Stimulated activated naive CD8-positive, alpha-beta T cell treated with anti-CD3 and anti-CD28 coated beads, Interleukin-15, Interleukin-2, amounts not matched to agents 100 ng/mL and 50 ng/mL, for 24 hours (primary cell): ENCODE measurements around the gene DLG1.
A peak's percentile ranks its signal among the peaks of the same experiment; 100 is the strongest.

ENCODE experiments used
- H3K27ac Mint-ChIP-seq: one replicate; pipeline ENCODE4 v1.8.0; 2021; ENCODE audit warnings: mild to moderate bottlenecking, mixed read lengths
- H3K27me3 Mint-ChIP-seq: one replicate; pipeline ENCODE4 v1.8.0; 2021; ENCODE audit warnings: mixed read lengths
- H3K36me3 Mint-ChIP-seq: one replicate; pipeline ENCODE4 v1.8.0; 2021; ENCODE audit warnings: low read depth, mixed read lengths
- H3K4me1 Mint-ChIP-seq: one replicate; pipeline ENCODE4 v1.8.0; 2021; ENCODE audit warnings: low read depth, mixed read lengths
- H3K4me3 Mint-ChIP-seq: one replicate; pipeline ENCODE4 v1.8.0; 2021; ENCODE audit warnings: mild to moderate bottlenecking, mixed read lengths
- H3K9me3 Mint-ChIP-seq: one replicate; pipeline ENCODE4 v1.8.0; 2021; ENCODE audit warnings: mixed read lengths

The DLG1 gene

GRCh38 chr3:197009532-197010019 is 288.8 kb downstream of the DLG1 start:
- no peaks in the 10 kb centered on the region for H3K36me3 Mint-ChIP-seq
- peaks cover 4% of the 10 kb centered on the region for H3K27me3 Mint-ChIP-seq
- H3K27ac Mint-ChIP-seq = no peak overlapping the region
- no peaks in the 10 kb centered on the region for H3K9me3 Mint-ChIP-seq
- peaks cover under 1% of the 10 kb centered on the region for H3K4me1 Mint-ChIP-seq
- H3K4me3 Mint-ChIP-seq = no peak overlapping the region

- H3K4me3 Mint-ChIP-seq = no peak overlapping the region
Measured at GRCh38 chr3:197008436-197009209, 289.8 kb downstream of the DLG1 start.

GRCh38 chr3:197007953-197008352 is 290.5 kb downstream of the DLG1 start:
- Mint-ChIP-seq H3K4me3 (no peak overlapping the region), H3K27me3 (peaks cover 4% of the 10 kb centered on the region), H3K4me1 (peaks cover 9% of the 10 kb centered on the region), H3K36me3 (no peaks in the 10 kb centered on the region), H3K9me3 (no peaks in the 10 kb centered on the region), H3K27ac (no peak overlapping the region)

More at GRCh38 chr3:197008436-197009209, 289.8 kb downstream of the DLG1 start:
- Mint-ChIP-seq H3K4me1 (peaks cover 9% of the 10 kb centered on the region), H3K27ac (no peak overlapping the region), H3K27me3 (peaks cover 4% of the 10 kb centered on the region), H3K9me3 (no peaks in the 10 kb centered on the region), H3K36me3 (no peaks in the 10 kb centered on the region)

GRCh38 chr3:197007296-197007940 is 291.0 kb downstream of the DLG1 start:
- H3K27me3 Mint-ChIP-seq = peaks cover 4% of the 10 kb centered on the region
- H3K9me3 Mint-ChIP-seq = no peaks in the 10 kb centered on the region
- no peaks in the 10 kb centered on the region for H3K36me3 Mint-ChIP-seq
- H3K4me3 Mint-ChIP-seq = no peak overlapping the region
- H3K27ac Mint-ChIP-seq = no peak overlapping the region
- H3K4me1 Mint-ChIP-seq = peaks cover 9% of the 10 kb centered on the region

GRCh38 chr3:197006860-197007259 is 291.6 kb downstream of the DLG1 start:
- peaks cover 4% of the 10 kb centered on the region for H3K27me3 Mint-ChIP-seq
- H3K4me3 Mint-ChIP-seq = no peak overlapping the region
- peaks cover 10% of the 10 kb centered on the region for H3K4me1 Mint-ChIP-seq
- H3K36me3 Mint-ChIP-seq = no peaks in the 10 kb centered on the region
- H3K9me3 Mint-ChIP-seq = no peaks in the 10 kb centered on the region
- no peak overlapping the region for H3K27ac Mint-ChIP-seq

- H3K4me1 Mint-ChIP-seq = peaks cover 13% of the 10 kb centered on the region
- peaks cover 4% of the 10 kb centered on the region for H3K27me3 Mint-ChIP-seq
- no peaks in the 10 kb centered on the region for H3K9me3 Mint-ChIP-seq
- no peaks in the 10 kb centered on the region for H3K36me3 Mint-ChIP-seq
- no peak overlapping the region for H3K4me3 Mint-ChIP-seq
- no peak overlapping the region for H3K27ac Mint-ChIP-seq
Measured at GRCh38 chr3:197006446-197006845, 292.0 kb downstream of the DLG1 start.

GRCh38 chr3:197003461-197004385 is 294.7 kb downstream of the DLG1 start:
- Mint-ChIP-seq H3K9me3 (no peaks in the 10 kb centered on the region), H3K27me3 (peaks cover 4% of the 10 kb centered on the region), H3K4me3 (peak overlapping the region; percentile 80), H3K4me1 (peaks cover 13% of the 10 kb centered on the region), H3K36me3 (no peaks in the 10 kb centered on the region), H3K27ac (peak overlapping the region; percentile 86)

- no peak overlapping the region for H3K27ac Mint-ChIP-seq
- H3K4me3 Mint-ChIP-seq = no peak overlapping the region
- H3K4me1 Mint-ChIP-seq = peaks cover 13% of the 10 kb centered on the region
- H3K36me3 Mint-ChIP-seq = no peaks in the 10 kb centered on the region
- no peaks in the 10 kb centered on the region for H3K9me3 Mint-ChIP-seq
- H3K27me3 Mint-ChIP-seq = peaks cover 4% of the 10 kb centered on the region
Measured at GRCh38 chr3:197002701-197003454, 295.5 kb downstream of the DLG1 start.

- H3K36me3 Mint-ChIP-seq = no peaks in the 10 kb centered on the region
- peak overlapping the region; percentile 34 for H3K4me3 Mint-ChIP-seq
- peaks cover 4% of the 10 kb centered on the region for H3K27me3 Mint-ChIP-seq
- no peaks in the 10 kb centered on the region for H3K9me3 Mint-ChIP-seq
- H3K4me1 Mint-ChIP-seq = peaks cover 13% of the 10 kb centered on the region
- H3K27ac Mint-ChIP-seq = peak overlapping the region; percentile 13
Measured at GRCh38 chr3:197001972-197002700, 296.3 kb downstream of the DLG1 start.

- Mint-ChIP-seq H3K36me3 (no peaks in the 10 kb centered on the region), H3K4me3 (peak overlapping the region; percentile 34), H3K27me3 (peaks cover 4% of the 10 kb centered on the region), H3K4me1 (peaks cover 13% of the 10 kb centered on the region), H3K9me3 (no peaks in the 10 kb centered on the region), H3K27ac (peak overlapping the region; percentile 13)
Measured at GRCh38 chr3:197001106-197001971, 297.1 kb downstream of the DLG1 start.

GRCh38 chr3:197000211-197000610 is 298.2 kb downstream of the DLG1 start:
- peaks cover 13% of the 10 kb centered on the region for H3K4me1 Mint-ChIP-seq
- H3K36me3 Mint-ChIP-seq = no peaks in the 10 kb centered on the region
- no peaks in the 10 kb centered on the region for H3K9me3 Mint-ChIP-seq
- H3K27me3 Mint-ChIP-seq = peaks cover under 1% of the 10 kb centered on the region
- no peak overlapping the region for H3K27ac Mint-ChIP-seq
- no peak overlapping the region for H3K4me3 Mint-ChIP-seq

- Mint-ChIP-seq H3K4me3 (no peak overlapping the region), H3K27me3 (no peaks in the 10 kb centered on the region), H3K27ac (no peak overlapping the region), H3K4me1 (peaks cover 8% of the 10 kb centered on the region), H3K36me3 (no peaks in the 10 kb centered on the region), H3K9me3 (no peaks in the 10 kb centered on the region)
Measured at GRCh38 chr3:196998966-196999760, 299.2 kb downstream of the DLG1 start.
